H1 (cell line): Measurements from ENCODE around the gene PTPRCAP. TPM values are rescaled to one million over a fixed set of nuclear protein-coding genes. Genes with fewer than 3 reads are reported as not detected.

ENCODE experiments used
- HDAC6 ChIP-seq: IDR thresholded peaks from one replicate; pipeline ENCODE4 v1.7.1; 2012; ENCODE audit warnings: low read depth, mild to moderate bottlenecking, inconsistent platforms, low read length, moderate library complexity
- JUN ChIP-seq: IDR thresholded peaks from 2 replicates; pipeline ENCODE4 v1.6.1; 2011; ENCODE audit warnings: low read depth, mild to moderate bottlenecking, improper control_type of control experiment, low read length
- POLR2A ChIP-seq, 2 experiments: IDR thresholded peaks; 1 replicate in 1 of 2; 2 replicates in 1 of 2; pipeline ENCODE4 v1.6.1; 2011; ENCODE audit warnings: low read depth in 2 of 2, low read length in 2 of 2, mild to moderate bottlenecking in 2 of 2; ENCODE audit errors: control extremely low read depth in 1 of 2
- POU5F1 ChIP-seq: IDR thresholded peaks from 2 replicates; pipeline ENCODE4 v1.6.1; 2011; ENCODE audit warnings: low read depth, mild to moderate bottlenecking, low read length, moderate library complexity
- RBBP5 ChIP-seq: IDR thresholded peaks from 2 replicates; pipeline ENCODE4 v1.7.1; 2012; ENCODE audit warnings: low read depth, mild to moderate bottlenecking, inconsistent platforms, low read length, moderate library complexity, borderline replicate concordance
- RFX5 ChIP-seq: IDR thresholded peaks from 2 replicates; pipeline ENCODE4 v1.6.1; 2011; ENCODE audit warnings: low read depth, low read length, improper control_type of control experiment, borderline replicate concordance
- SIX5 ChIP-seq: IDR thresholded peaks from 2 replicates; pipeline ENCODE4 v1.6.1; 2011; ENCODE audit warnings: mild to moderate bottlenecking, low read depth, low read length
- polyA plus RNA-seq, 7 experiments: library from polyadenylated mRNA; depleted of rRNA in 3 of 7; stranded (reverse) in 5 of 7; unstranded in 2 of 7; fragments of >200 nt in 5 of 7; fragments of 200-250 nt in 2 of 7; gene quantifications; 1 replicate in 5 of 7; 2 replicates in 1 of 7; 4 replicates in 1 of 7; pipeline versions ENCODE4 v1.2.1 to v1.2.3, GENCODE V29; 2011 to 2013; ENCODE audit warnings: missing spikeins in 2 of 7, mixed read lengths in 2 of 7
- total RNA-seq: library from RNA; stranded (reverse); fragmentation: NEBNext Ultra II Directional; extraction: Animal tissue kit (Norgen Biotek cat#: 25700); gene quantifications from 2 replicates; pipeline ENCODE4 v1.2.1, GENCODE V29; 2021

PTPRCAP gene
- total and polyA plus RNA-seq, 2 of the 8 experiments (the other 6 are each of a cell fraction or from before 2014, with no cell fraction given), result 0.78 to 6.7 TPM

GRCh38 chr11:67432655-67433349, 4.7 kb downstream of the PTPRCAP start (continued):
- TF ChIP-seq POU5F1, result no peak
- TF ChIP-seq HDAC6, result no peak
- TF ChIP-seq RFX5, result no peak
- no peak for TF ChIP-seq POLR2A (IDR thresholded peaks at IDR 0.05; ENCODE audit: control extremely low read depth in 1 of 2, low read depth in 2 of 2, low read length in 2 of 2)
- TF ChIP-seq SIX5, result no peak
- no peak for TF ChIP-seq RBBP5
- no peak for TF ChIP-seq JUN
